ENCODE measurements around the gene TSGA10IP.

Gene TSGA10IP

GRCh38 chr11:65968600-65969482, 23.6 kb downstream of the TSGA10IP start:
- TF ChIP-seq PAX5 (IDR thresholded peaks at IDR 0.05; ENCODE audit: insufficient read depth, low read length, severe bottlenecking) (no peak), POLR2AphosphoS5 (IDR thresholded peaks at IDR 0.05; ENCODE audit: low read depth, low read length) (no peak), SPI1 (IDR thresholded peaks at IDR 0.05; ENCODE audit: low read depth, low read length) (no peak)
- no peak for DNase-seq (ENCODE audit: insufficient read length, low spot score)
- FAIRE-seq, result no peak

- no peak for FAIRE-seq
- TF ChIP-seq POLR2A (IDR thresholded peaks at IDR 0.05; ENCODE audit: low read depth, low read length) (no peak), TAF1 (IDR thresholded peaks at IDR 0.05; ENCODE audit: low read depth, low read length) (no peak), PAX5 (IDR thresholded peaks at IDR 0.05; ENCODE audit: insufficient read depth, low read length, severe bottlenecking) (no peak), POU2F2 (IDR thresholded peaks at IDR 0.05; ENCODE audit: low read depth, low read length) (no peak), POLR2AphosphoS5 (IDR thresholded peaks at IDR 0.05; ENCODE audit: low read depth, low read length) (no peak), SPI1 (IDR thresholded peaks at IDR 0.05; ENCODE audit: low read depth, low read length) (no peak)
- DNase-seq (ENCODE audit: insufficient read length, low spot score), result no peak
Observed at GRCh38 chr11:65972116-65972515, 26.8 kb downstream of the TSGA10IP start.

- FAIRE-seq (no peak), DNase-seq (ENCODE audit: insufficient read length, low spot score) (no peak)
- TF ChIP-seq POU2F2 (IDR thresholded peaks at IDR 0.05; ENCODE audit: low read depth, low read length), result no peak
- no peak for TF ChIP-seq SPI1 (IDR thresholded peaks at IDR 0.05; ENCODE audit: low read depth, low read length)
- no peak for TF ChIP-seq PAX5 (IDR thresholded peaks at IDR 0.05; ENCODE audit: insufficient read depth, low read length, severe bottlenecking)
- no peak for TF ChIP-seq POLR2A (IDR thresholded peaks at IDR 0.05; ENCODE audit: low read depth, low read length)
- no peak for TF ChIP-seq TAF1 (IDR thresholded peaks at IDR 0.05; ENCODE audit: low read depth, low read length)
- no peak for TF ChIP-seq POLR2AphosphoS5 (IDR thresholded peaks at IDR 0.05; ENCODE audit: low read depth, low read length)
Observed at GRCh38 chr11:65973439-65974110, 28.3 kb downstream of the TSGA10IP start.

GRCh38 chr11:65975771-65976170, 30.5 kb downstream of the TSGA10IP start:
- FAIRE-seq, result no peak

GRCh38 chr11:65976216-65977176, 31.2 kb downstream of the TSGA10IP start:
- DNase-seq (ENCODE audit: insufficient read length, low spot score), result no peak
- FAIRE-seq, result no peak
- TF ChIP-seq POLR2AphosphoS5 (IDR thresholded peaks at IDR 0.05; ENCODE audit: low read depth, low read length) (0 out of 2 replicates have a peak, but pooled peaks have one; percentile 15), SPI1 (IDR thresholded peaks at IDR 0.05; ENCODE audit: low read depth, low read length) (no peak)

More at GRCh38 chr11:65975771-65976170, 30.5 kb downstream of the TSGA10IP start:
- DNase-seq (ENCODE audit: insufficient read length, low spot score), result no peak
- 0 out of 2 replicates have a peak, but pooled peaks have one; percentile 5 for TF ChIP-seq POLR2AphosphoS5 (IDR thresholded peaks at IDR 0.05; ENCODE audit: low read depth, low read length)
- TF ChIP-seq TAF1 (IDR thresholded peaks at IDR 0.05; ENCODE audit: low read depth, low read length), result no peak

GRCh38 chr11:65977621-65978390, 32.5 kb downstream of the TSGA10IP start:
- TF ChIP-seq POLR2AphosphoS5 (IDR thresholded peaks at IDR 0.05; ENCODE audit: low read depth, low read length), result no peak
- TF ChIP-seq POLR2A (IDR thresholded peaks at IDR 0.05; ENCODE audit: low read depth, low read length), result no peak
- no peak for TF ChIP-seq POU2F2 (IDR thresholded peaks at IDR 0.05; ENCODE audit: low read depth, low read length)
- no peak for TF ChIP-seq SPI1 (IDR thresholded peaks at IDR 0.05; ENCODE audit: low read depth, low read length)
- no peak for TF ChIP-seq TAF1 (IDR thresholded peaks at IDR 0.05; ENCODE audit: low read depth, low read length)
- TF ChIP-seq PAX5 (IDR thresholded peaks at IDR 0.05; ENCODE audit: insufficient read depth, low read length, severe bottlenecking), result no peak
- DNase-seq (ENCODE audit: insufficient read length, low spot score) (no peak), FAIRE-seq (no peak)

GRCh38 chr11:65978391-65979238, 33.3 kb downstream of the TSGA10IP start:
- no peak for DNase-seq (ENCODE audit: insufficient read length, low spot score)
- TF ChIP-seq TAF1 (IDR thresholded peaks at IDR 0.05; ENCODE audit: low read depth, low read length), result no peak
- no peak for TF ChIP-seq POLR2AphosphoS5 (IDR thresholded peaks at IDR 0.05; ENCODE audit: low read depth, low read length)
- no peak for TF ChIP-seq POU2F2 (IDR thresholded peaks at IDR 0.05; ENCODE audit: low read depth, low read length)
- no peak for TF ChIP-seq SPI1 (IDR thresholded peaks at IDR 0.05; ENCODE audit: low read depth, low read length)
- no peak for TF ChIP-seq PAX5 (IDR thresholded peaks at IDR 0.05; ENCODE audit: insufficient read depth, low read length, severe bottlenecking)
- no peak for TF ChIP-seq POLR2A (IDR thresholded peaks at IDR 0.05; ENCODE audit: low read depth, low read length)

GRCh38 chr11:65979261-65979759, 34.0 kb downstream of the TSGA10IP start:
- DNase-seq (ENCODE audit: insufficient read length, low spot score) (no peak), FAIRE-seq (no peak)
- TF ChIP-seq POLR2AphosphoS5 (IDR thresholded peaks at IDR 0.05; ENCODE audit: low read depth, low read length) (no peak), TAF1 (IDR thresholded peaks at IDR 0.05; ENCODE audit: low read depth, low read length) (no peak), POU2F2 (IDR thresholded peaks at IDR 0.05; ENCODE audit: low read depth, low read length) (no peak), SPI1 (IDR thresholded peaks at IDR 0.05; ENCODE audit: low read depth, low read length) (no peak), PAX5 (IDR thresholded peaks at IDR 0.05; ENCODE audit: insufficient read depth, low read length, severe bottlenecking) (no peak), POLR2A (IDR thresholded peaks at IDR 0.05; ENCODE audit: low read depth, low read length) (no peak)

More at GRCh38 chr11:65978391-65979238, 33.3 kb downstream of the TSGA10IP start:
- FAIRE-seq, result no peak

Data from GM12891 (cell line).